GM18867 (cell line): Measurements from ENCODE around the gene PDLIM1.

Experiments used
- ATAC-seq: cut with Tn5 transposase; IDR thresholded peaks from one replicate; pipeline ENCODE4 v1.9.1; 2021; ENCODE audit warnings: mild to moderate bottlenecking, moderate library complexity; ENCODE audit not compliant: unreplicated experiment

PDLIM1 gene

GRCh38 chr10:95290461-95291364, at the start of gene PDLIM1:
TSS of gene PDLIM1 (minus strand) at chr10:95291003. CDS start at chr10:95290915, 88 bp downstream.
- peak; percentile 46 for ATAC-seq

GRCh38 chr10:95339863-95340262, 49.1 kb upstream of the PDLIM1 start:
- ATAC-seq: no peak

GRCh38 chr10:95337423-95338160, 46.8 kb upstream of the PDLIM1 start:
- no peak for ATAC-seq

GRCh38 chr10:95336702-95337101, 45.9 kb upstream of the PDLIM1 start:
- ATAC-seq: no peak

- no peak for ATAC-seq
Observed at GRCh38 chr10:95335933-95336699, 45.3 kb upstream of the PDLIM1 start.

GRCh38 chr10:95334805-95335144, 44.0 kb upstream of the PDLIM1 start:
- no peak for ATAC-seq

GRCh38 chr10:95333997-95334804, 43.4 kb upstream of the PDLIM1 start:
- no peak for ATAC-seq

- ATAC-seq: no peak
Observed at GRCh38 chr10:95332666-95333249, 42.0 kb upstream of the PDLIM1 start.

GRCh38 chr10:95331596-95332130, 40.9 kb upstream of the PDLIM1 start:
- ATAC-seq: no peak

- no peak for ATAC-seq
Observed at GRCh38 chr10:95330966-95331453, 40.2 kb upstream of the PDLIM1 start.

GRCh38 chr10:95329296-95329695, 38.5 kb upstream of the PDLIM1 start:
- ATAC-seq: no peak

GRCh38 chr10:95328013-95328412, 37.2 kb upstream of the PDLIM1 start:
- no peak for ATAC-seq

- ATAC-seq: no peak
Observed at GRCh38 chr10:95327367-95327766, 36.6 kb upstream of the PDLIM1 start.

GRCh38 chr10:95326396-95326795, 35.6 kb upstream of the PDLIM1 start:
- ATAC-seq: no peak

GRCh38 chr10:95325863-95326262, 35.1 kb upstream of the PDLIM1 start:
- ATAC-seq: no peak

- no peak for ATAC-seq
Observed at GRCh38 chr10:95324436-95325268, 33.8 kb upstream of the PDLIM1 start.

GRCh38 chr10:95321554-95322301, 30.9 kb upstream of the PDLIM1 start:
- no peak for ATAC-seq

- ATAC-seq: no peak
Observed at GRCh38 chr10:95319239-95319638, 28.4 kb upstream of the PDLIM1 start.
